Vagina (tissue), 2 donors: ENCODE results near the gene CCDC33.

Source experiments
- POLR2AphosphoS5 ChIP-seq, 2 donors: sonication (generic); formaldehyde crosslinking; IDR thresholded peaks; one replicate each; pipeline ENCODE4 v1.9.0; 2017; ENCODE audit warnings: antibody characterized with exemption in 2 of 2, mild to moderate bottlenecking in 2 of 2, low read depth in 1 of 2; ENCODE audit not compliant: insufficient read depth in 1 of 2
- TF ChIP-seq, protein P1 (sequence below), 3 experiments: fragments of 450-650 bp in 2 of 3; fragments of 200-600 bp in 1 of 3; sonication (generic) in 1 of 3; IDR thresholded peaks; one replicate each; pipeline ENCODE4 v1.5.1; 2017 to 2019; ENCODE audit warnings: antibody characterized with exemption in 3 of 3, mild to moderate bottlenecking in 2 of 3, moderate library complexity in 2 of 3

DNA sequence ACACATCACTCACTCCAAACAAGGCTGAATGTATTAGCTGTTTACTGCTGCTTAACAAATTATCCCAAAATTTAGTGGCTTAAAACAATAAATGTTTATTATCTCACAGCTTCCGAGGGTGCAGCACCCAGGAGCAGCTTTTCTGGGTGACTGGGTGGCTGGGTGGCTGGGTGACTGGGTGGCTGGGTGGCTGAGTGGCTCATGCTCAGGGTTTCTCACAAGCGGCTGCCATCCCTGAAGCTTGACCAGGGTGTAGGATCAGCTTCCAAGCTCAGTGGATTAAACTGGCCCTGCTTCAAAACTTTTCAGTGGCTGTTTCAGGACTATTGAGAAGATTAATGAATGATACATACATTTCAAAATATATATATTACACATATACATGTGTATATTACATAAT is 133.6 kb downstream of the CCDC33 start:
- TF ChIP-seq, protein P1, sequence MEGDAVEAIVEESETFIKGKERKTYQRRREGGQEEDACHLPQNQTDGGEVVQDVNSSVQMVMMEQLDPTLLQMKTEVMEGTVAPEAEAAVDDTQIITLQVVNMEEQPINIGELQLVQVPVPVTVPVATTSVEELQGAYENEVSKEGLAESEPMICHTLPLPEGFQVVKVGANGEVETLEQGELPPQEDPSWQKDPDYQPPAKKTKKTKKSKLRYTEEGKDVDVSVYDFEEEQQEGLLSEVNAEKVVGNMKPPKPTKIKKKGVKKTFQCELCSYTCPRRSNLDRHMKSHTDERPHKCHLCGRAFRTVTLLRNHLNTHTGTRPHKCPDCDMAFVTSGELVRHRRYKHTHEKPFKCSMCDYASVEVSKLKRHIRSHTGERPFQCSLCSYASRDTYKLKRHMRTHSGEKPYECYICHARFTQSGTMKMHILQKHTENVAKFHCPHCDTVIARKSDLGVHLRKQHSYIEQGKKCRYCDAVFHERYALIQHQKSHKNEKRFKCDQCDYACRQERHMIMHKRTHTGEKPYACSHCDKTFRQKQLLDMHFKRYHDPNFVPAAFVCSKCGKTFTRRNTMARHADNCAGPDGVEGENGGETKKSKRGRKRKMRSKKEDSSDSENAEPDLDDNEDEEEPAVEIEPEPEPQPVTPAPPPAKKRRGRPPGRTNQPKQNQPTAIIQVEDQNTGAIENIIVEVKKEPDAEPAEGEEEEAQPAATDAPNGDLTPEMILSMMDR (IDR thresholded peaks at IDR 0.05) = no peak
- no peak for TF ChIP-seq POLR2AphosphoS5 (IDR thresholded peaks at IDR 0.05; ENCODE audit: insufficient read depth in 1 of 2, low read depth in 1 of 2)
